Measurements from ENCODE around the gene PRR16. TPM values are rescaled to one million over a fixed set of nuclear protein-coding genes. Genes with fewer than 3 reads are reported as not detected.

Gene PRR16
- total RNA-seq, 4 donors from 2014 or later, result 2.2 to 19.7 (median 5.9) TPM

DNA sequence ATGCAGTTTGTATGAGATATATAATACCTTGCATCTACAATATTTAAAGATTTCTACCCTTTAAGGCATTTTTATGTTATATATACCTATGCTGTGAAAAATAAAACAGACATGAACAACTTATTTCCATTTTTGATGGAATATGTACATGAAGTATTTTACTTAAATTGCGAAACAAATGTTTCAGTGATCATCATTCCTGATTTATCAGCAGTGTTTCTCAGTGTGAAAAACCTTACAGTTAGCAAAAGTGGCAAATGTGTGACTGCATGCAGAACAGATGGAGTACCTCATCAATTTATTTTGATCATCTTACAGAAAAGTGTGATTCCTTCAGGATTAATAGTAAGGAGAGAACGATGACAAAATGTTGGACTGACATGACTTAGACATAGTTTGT lies 43.1 kb downstream of the PRR16 start:
- Histone ChIP-seq H3K9me3 (no peaks in the 10 kb centered on the region), H3K36me3 (no peaks in the 10 kb centered on the region), H3K27me3 (no peaks in the 10 kb centered on the region), H3K4me3 (no peak overlapping the region), H3K4me1 (no peaks in the 10 kb centered on the region), H3K27ac (no peak overlapping the region)
- intact Hi-C loops (cut with DNase I; ENCODE audit: low total_unique reads), result no loop called here
- no peak for TF ChIP-seq POLR2A (IDR thresholded peaks at IDR 0.05)
- TF ChIP-seq CTCF (IDR thresholded peaks at IDR 0.05), result no peak
- DNase-seq, result no peak

DNA sequence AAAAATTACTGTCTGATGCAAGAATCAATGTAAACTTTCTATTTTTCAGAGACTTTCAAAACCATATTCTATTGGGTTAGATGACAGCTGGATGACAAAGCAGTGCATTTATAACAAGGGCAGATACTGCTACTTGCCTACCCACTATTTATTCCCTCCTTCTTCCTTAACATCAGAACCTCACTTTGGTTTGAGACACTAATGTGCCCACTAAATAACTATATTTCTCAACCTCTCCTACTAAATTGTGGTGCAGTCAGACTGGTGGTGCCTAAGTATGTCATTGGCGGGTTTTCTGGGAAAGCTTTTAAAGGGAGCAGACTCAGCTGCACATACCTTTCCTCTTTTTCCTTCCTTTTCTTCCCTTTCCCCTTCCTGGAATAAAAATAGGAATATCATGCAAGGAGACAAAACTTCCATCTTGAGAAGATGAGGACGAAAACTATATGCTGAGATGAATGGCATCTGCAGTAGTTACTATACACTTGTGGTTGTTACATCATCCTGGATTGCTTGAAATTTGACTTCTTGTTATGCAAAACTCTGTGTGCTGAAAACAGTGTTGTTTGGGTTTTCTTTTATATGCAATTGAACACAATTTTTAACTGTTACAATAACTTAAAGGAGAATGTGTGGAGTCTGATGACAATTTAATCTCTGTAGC lies 43.8 kb downstream of the PRR16 start:
- Histone ChIP-seq H3K4me3 (no peak overlapping the region), H3K4me1 (no peaks in the 10 kb centered on the region), H3K9me3 (no peaks in the 10 kb centered on the region), H3K36me3 (no peaks in the 10 kb centered on the region), H3K27me3 (no peaks in the 10 kb centered on the region), H3K27ac (no peak overlapping the region)
- TF ChIP-seq CTCF (IDR thresholded peaks at IDR 0.05), result no peak
- no peak for TF ChIP-seq POLR2A (IDR thresholded peaks at IDR 0.05)
- no peak for DNase-seq
- intact Hi-C loops (cut with DNase I; ENCODE audit: low total_unique reads), result no loop called here

GRCh38 chr5:120509053-120509452 lies 45.0 kb downstream of the PRR16 start:
- no peak overlapping the region for H3K4me3 ChIP-seq
- H3K27ac ChIP-seq, result no peak overlapping the region
- no peak for TF ChIP-seq CTCF (IDR thresholded peaks at IDR 0.05)
- no peaks in the 10 kb centered on the region for H3K4me1 ChIP-seq
- no peaks in the 10 kb centered on the region for H3K9me3 ChIP-seq
- intact Hi-C loops (cut with DNase I; ENCODE audit: low total_unique reads), result no loop called here
- H3K36me3 ChIP-seq, result no peaks in the 10 kb centered on the region
- DNase-seq, result no peak
- no peaks in the 10 kb centered on the region for H3K27me3 ChIP-seq

GRCh38 chr5:120510098-120510637 lies 46.1 kb downstream of the PRR16 start:
- no peaks in the 10 kb centered on the region for H3K4me1 ChIP-seq
- H3K27me3 ChIP-seq, result no peaks in the 10 kb centered on the region
- intact Hi-C loops (cut with DNase I; ENCODE audit: low total_unique reads), result no loop called here
- no peak overlapping the region for H3K27ac ChIP-seq
- no peaks in the 10 kb centered on the region for H3K9me3 ChIP-seq
- DNase-seq, result no peak
- H3K4me3 ChIP-seq, result no peak overlapping the region
- TF ChIP-seq CTCF (IDR thresholded peaks at IDR 0.05) (no peak), POLR2A (IDR thresholded peaks at IDR 0.05) (no peak)
- no peaks in the 10 kb centered on the region for H3K36me3 ChIP-seq

- TF ChIP-seq CTCF (IDR thresholded peaks at IDR 0.05) (no peak), POLR2A (IDR thresholded peaks at IDR 0.05) (no peak)
- Histone ChIP-seq H3K9me3 (no peaks in the 10 kb centered on the region), H3K27ac (no peak overlapping the region), H3K4me3 (no peak overlapping the region), H3K27me3 (no peaks in the 10 kb centered on the region), H3K36me3 (no peaks in the 10 kb centered on the region), H3K4me1 (no peaks in the 10 kb centered on the region)
- intact Hi-C loops (cut with DNase I; ENCODE audit: low total_unique reads), result no loop called here
- DNase-seq, result no peak
Observed at GRCh38 chr5:120510994-120511686, 47.0 kb downstream of the PRR16 start.
